GM23338 (cell line): ENCODE measurements around the gene AQP3. TPM values are rescaled to one million over a fixed set of nuclear protein-coding genes. Genes with fewer than 3 reads are reported as not detected.

Experiments used
- ATAC-seq: fragments of 200-7000 bp; cut with Tn5 transposase; 3 replicates; pipeline ENCODE4 v1.9.1; 2020
- DNase-seq: peaks from one replicate; pipeline ENCODE4 v3.0.0-alpha.2; 2015; ENCODE audit warnings: low spot score
- H2AFZ ChIP-seq: fragments of 200-600 bp; sonication (generic); 2 replicates; pipeline ENCODE4 v1.8.0; 2016; ENCODE audit warnings: antibody characterized with exemption, mild to moderate bottlenecking, moderate library complexity
- H3F3A ChIP-seq: fragments of 200-600 bp; sonication (generic); replicated peaks from 2 replicates; pipeline ENCODE4 v1.8.0; 2017; ENCODE audit warnings: antibody characterized with exemption, mixed run types, low read depth
- H3K27ac ChIP-seq: fragments of 200-600 bp; sonication (generic); 2 replicates; pipeline ENCODE4 v1.6.1; 2016; ENCODE audit warnings: low read depth
- H3K27me3 ChIP-seq: fragments of 200-600 bp; sonication (generic); 2 replicates; pipeline ENCODE4 v1.8.0; 2016; ENCODE audit warnings: mild to moderate bottlenecking, mixed run types, moderate library complexity; ENCODE audit not compliant: insufficient read depth
- H3K36me3 ChIP-seq: fragments of 200-600 bp; sonication (generic); 2 replicates; pipeline ENCODE4 v1.8.0; 2016; ENCODE audit warnings: mild to moderate bottlenecking; ENCODE audit not compliant: insufficient read depth
- H3K4me1 ChIP-seq: fragments of 200-600 bp; sonication (generic); 2 replicates; pipeline ENCODE4 v1.8.0; 2016; ENCODE audit warnings: mild to moderate bottlenecking, moderate library complexity; ENCODE audit not compliant: insufficient read depth
- H3K4me2 ChIP-seq: fragments of 200-600 bp; sonication (generic); 2 replicates; pipeline ENCODE4 v1.7.1; 2017; ENCODE audit warnings: mixed run types
- H3K4me3 ChIP-seq: fragments of 200-600 bp; sonication (generic); 2 replicates; pipeline ENCODE4 v1.6.1; 2016; ENCODE audit warnings: mixed run types
- H3K79me2 ChIP-seq: fragments of 200-600 bp; sonication (generic); replicated peaks from 2 replicates; pipeline ENCODE4 v1.8.0; 2017; ENCODE audit warnings: mild to moderate bottlenecking; ENCODE audit not compliant: insufficient read depth
- H3K9me2 ChIP-seq: fragments of 200-600 bp; sonication (generic); 2 replicates; pipeline ENCODE4 v1.8.0; 2017; ENCODE audit not compliant: insufficient read depth
- H4K20me1 ChIP-seq: fragments of 200-600 bp; sonication (generic); replicated peaks from 2 replicates; pipeline ENCODE4 v1.8.0; 2017; ENCODE audit warnings: mild to moderate bottlenecking; ENCODE audit not compliant: insufficient read depth
- H3K27ac Mint-ChIP-seq: 2 replicates; pipeline ENCODE4 v1.8.0; 2020; ENCODE audit warnings: inconsistent platforms, mild to moderate bottlenecking, moderate library complexity, mixed read lengths
- H3K27me3 Mint-ChIP-seq: 3 replicates; pipeline ENCODE4 v1.8.0; 2022; ENCODE audit warnings: low read depth, mild to moderate bottlenecking, moderate library complexity, mixed read lengths, inconsistent platforms; ENCODE audit not compliant: insufficient read depth, poor library complexity
- H3K36me3 Mint-ChIP-seq: 3 replicates; pipeline ENCODE4 v1.8.0; 2021; ENCODE audit warnings: low read depth, mild to moderate bottlenecking, inconsistent platforms, moderate library complexity, mixed read lengths
- H3K4me1 Mint-ChIP-seq: 3 replicates; pipeline ENCODE4 v1.8.0; 2020; ENCODE audit warnings: mild to moderate bottlenecking, inconsistent platforms, mixed read lengths
- H3K4me3 Mint-ChIP-seq: 3 replicates; pipeline ENCODE4 v1.8.0; 2021; ENCODE audit warnings: moderate library complexity, mild to moderate bottlenecking, inconsistent platforms, mixed read lengths
- H3K9me3 Mint-ChIP-seq: 3 replicates; pipeline ENCODE4 v1.8.0; 2020; ENCODE audit warnings: moderate library complexity, mild to moderate bottlenecking, inconsistent platforms, mixed read lengths
- CREB1 ChIP-seq: fragments of 250-450 bp; sonication (Bioruptor Pico); IDR thresholded peaks from 2 replicates; pipeline ENCODE4 v1.5.0; 2020; ENCODE audit warnings: low read depth, mild to moderate bottlenecking, moderate library complexity
- EZH2 ChIP-seq: fragments of 200-600 bp; sonication (generic); IDR thresholded peaks from one replicate; pipeline ENCODE4 v1.8.0; 2017; ENCODE audit warnings: antibody characterized with exemption, mild to moderate bottlenecking, low read depth; ENCODE audit not compliant: unreplicated experiment
- EZH2phosphoT487 ChIP-seq: fragments of 200-600 bp; sonication (generic); IDR thresholded peaks from one replicate; pipeline ENCODE4 v1.8.1; 2018; ENCODE audit warnings: antibody characterized with exemption; ENCODE audit not compliant: unreplicated experiment
- NANOG ChIP-seq: IDR thresholded peaks from 2 replicates; pipeline ENCODE4 v1.6.1; 2016; ENCODE audit warnings: antibody characterized with exemption, borderline replicate concordance
- POLR2AphosphoS5 ChIP-seq: IDR thresholded peaks from 2 replicates; pipeline ENCODE4 v1.6.1; 2016; ENCODE audit warnings: antibody characterized with exemption, low read depth
- STAT1 ChIP-seq: IDR thresholded peaks from one replicate; pipeline ENCODE4 v1.6.1; 2016; ENCODE audit warnings: antibody characterized with exemption; ENCODE audit not compliant: unreplicated experiment
- ZNF114 ChIP-seq: fragments of 250-450 bp; sonication (Bioruptor Pico); IDR thresholded peaks from 2 replicates; pipeline ENCODE4 v1.5.0; 2020; ENCODE audit warnings: mild to moderate bottlenecking, moderate library complexity
- ZNF331 ChIP-seq: fragments of 250-450 bp; sonication (Bioruptor Pico); IDR thresholded peaks from 2 replicates; pipeline ENCODE4 v1.5.0; 2020; ENCODE audit warnings: low read depth, mild to moderate bottlenecking, moderate library complexity
- polyA plus RNA-seq: library from polyadenylated mRNA; unstranded; fragments of >200 nt; fragmentation: Nextera tagmentation; extraction: Ambion mirVana; gene quantifications from 2 replicates; pipeline ENCODE4 v1.2.1, GENCODE V29; 2016
- total RNA-seq: library from RNA; depleted of rRNA; stranded (reverse); fragments of >200 nt; shearing (Covaris generic); gene quantifications from 2 replicates; pipeline ENCODE4 v1.2.3, GENCODE V29; 2014
- TF ChIP-seq, protein P1 (sequence below), 2 experiments: fragments of 200-600 bp in 1 of 2; sonication (generic) in 1 of 2; conservative IDR thresholded peaks; 2 replicates each; pipeline versions ENCODE4 v1.5.1 to v1.6.1; 2016 to 2017; ENCODE audit warnings: antibody characterized with exemption in 2 of 2, low read depth in 2 of 2, mild to moderate bottlenecking in 2 of 2, moderate library complexity in 1 of 2
- TF ChIP-seq, protein P2 (sequence below): fragments of 250-450 bp; sonication (Bioruptor Pico); IDR thresholded peaks from 2 replicates; pipeline ENCODE4 v1.5.0; 2020; ENCODE audit warnings: mild to moderate bottlenecking, moderate library complexity
- TF ChIP-seq, protein P3 (sequence below): IDR thresholded peaks from 2 replicates; pipeline ENCODE4 v1.6.1; 2016; ENCODE audit warnings: antibody characterized with exemption
- TF ChIP-seq, protein P4 (sequence below): IDR thresholded peaks from one replicate; pipeline ENCODE4 v1.6.1; 2018; ENCODE audit warnings: antibody characterized with exemption; ENCODE audit not compliant: unreplicated experiment

Gene AQP3
- total and polyA plus RNA-seq, 2 experiments from 2014 or later = 1.4 to 3.5 TPM

DNA sequence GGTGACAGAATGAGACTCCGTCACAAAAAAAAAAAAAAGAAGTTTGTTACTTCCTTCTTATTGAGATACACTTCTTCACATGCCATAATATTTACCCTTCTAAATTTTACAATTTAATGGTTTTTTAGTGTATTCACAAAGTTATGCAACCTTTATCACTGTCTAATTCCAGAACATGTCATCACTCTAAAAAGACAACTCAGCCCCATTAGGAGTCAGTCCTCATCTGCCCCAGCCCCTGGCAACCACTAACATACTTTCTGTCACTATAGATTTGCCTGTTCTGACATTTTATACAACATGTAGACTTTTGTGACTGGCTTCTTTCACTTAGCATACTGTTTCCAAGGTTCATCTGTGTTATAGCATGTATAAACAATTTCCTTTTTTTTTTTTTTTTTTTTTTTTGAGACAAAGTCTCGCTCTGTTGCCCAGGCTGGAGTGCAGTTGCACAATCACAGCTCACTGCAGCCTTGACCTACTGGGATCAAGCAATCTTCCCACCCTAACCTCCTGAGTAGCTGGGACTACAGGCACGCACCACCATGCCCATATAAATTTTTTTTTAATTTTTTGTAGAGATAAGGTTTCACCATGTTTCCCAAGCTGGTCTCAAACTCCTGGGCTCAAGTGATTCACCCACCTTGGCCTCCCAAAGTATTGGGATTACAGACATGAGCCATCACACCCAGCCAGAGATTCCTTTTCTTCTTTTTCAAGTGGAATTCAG, 18.0 kb downstream of the AQP3 start (continued):
- TF ChIP-seq NANOG (no peak), STAT1 (no peak), EZH2phosphoT487 (no peak), ZNF331 (CRISPR knock-in tag) (no peak)

DNA sequence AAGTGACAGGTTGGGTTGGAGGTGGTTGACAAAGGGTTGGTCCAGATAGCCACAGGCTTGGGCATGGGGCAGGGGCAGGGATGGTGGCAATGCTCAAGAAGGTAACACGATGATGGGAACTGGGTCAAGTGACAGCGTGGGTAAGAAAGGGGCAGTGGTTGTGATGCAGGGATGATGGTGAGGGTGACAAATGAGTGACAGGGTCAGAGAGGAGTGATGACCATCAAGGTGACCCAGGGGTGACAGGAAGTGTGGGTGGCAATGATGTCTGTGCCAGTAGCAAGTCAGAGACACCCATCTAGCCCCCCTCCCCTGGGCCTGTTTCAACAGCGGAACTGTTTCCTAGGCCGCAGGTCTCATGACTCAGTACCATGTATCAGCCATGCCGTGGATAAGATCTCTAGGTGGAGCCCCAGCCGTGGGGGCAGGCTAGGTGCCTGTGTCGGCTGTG, 20.5 kb downstream of the AQP3 start:
- Histone ChIP-seq H3K4me3 (no peak overlapping the region), H3F3A (no peaks in the 10 kb centered on the region), H3K36me3 (no peaks in the 10 kb centered on the region; the same call in 1 of the 2 replicates), H3K4me2 (no peak overlapping the region), H3K27me3 (no peaks in the 10 kb centered on the region), H3K27ac (no peak overlapping the region), H3K4me1 (no peaks in the 10 kb centered on the region), H3K9me2 (no peaks in the 10 kb centered on the region), H3K79me2 (no peaks in the 10 kb centered on the region), H4K20me1 (no peaks in the 10 kb centered on the region), H2AFZ (no peak overlapping the region)
- no peaks in the 10 kb centered on the region for H3K36me3 Mint-ChIP-seq
- H3K27me3 Mint-ChIP-seq = peaks cover 7% of the 10 kb centered on the region
- no peak for DNase-seq
- no peak for ATAC-seq
- no peaks in the 10 kb centered on the region; the same call in 2 of the 3 replicates for H3K9me3 Mint-ChIP-seq
- H3K4me3 Mint-ChIP-seq = no peak overlapping the region
- peaks cover 5% of the 10 kb centered on the region; the same call in 2 of the 3 replicates for H3K4me1 Mint-ChIP-seq
- no peak overlapping the region for H3K27ac Mint-ChIP-seq
- TF ChIP-seq POLR2AphosphoS5 (no peak), ZNF114 (CRISPR knock-in tag) (no peak), STAT1 (no peak), EZH2 (no peak), CREB1 (CRISPR knock-in tag) (no peak)
- TF ChIP-seq, protein P1, sequence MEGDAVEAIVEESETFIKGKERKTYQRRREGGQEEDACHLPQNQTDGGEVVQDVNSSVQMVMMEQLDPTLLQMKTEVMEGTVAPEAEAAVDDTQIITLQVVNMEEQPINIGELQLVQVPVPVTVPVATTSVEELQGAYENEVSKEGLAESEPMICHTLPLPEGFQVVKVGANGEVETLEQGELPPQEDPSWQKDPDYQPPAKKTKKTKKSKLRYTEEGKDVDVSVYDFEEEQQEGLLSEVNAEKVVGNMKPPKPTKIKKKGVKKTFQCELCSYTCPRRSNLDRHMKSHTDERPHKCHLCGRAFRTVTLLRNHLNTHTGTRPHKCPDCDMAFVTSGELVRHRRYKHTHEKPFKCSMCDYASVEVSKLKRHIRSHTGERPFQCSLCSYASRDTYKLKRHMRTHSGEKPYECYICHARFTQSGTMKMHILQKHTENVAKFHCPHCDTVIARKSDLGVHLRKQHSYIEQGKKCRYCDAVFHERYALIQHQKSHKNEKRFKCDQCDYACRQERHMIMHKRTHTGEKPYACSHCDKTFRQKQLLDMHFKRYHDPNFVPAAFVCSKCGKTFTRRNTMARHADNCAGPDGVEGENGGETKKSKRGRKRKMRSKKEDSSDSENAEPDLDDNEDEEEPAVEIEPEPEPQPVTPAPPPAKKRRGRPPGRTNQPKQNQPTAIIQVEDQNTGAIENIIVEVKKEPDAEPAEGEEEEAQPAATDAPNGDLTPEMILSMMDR (conservative IDR thresholded peaks at IDR 0.05; ENCODE audit: low read depth in 2 of 2) = no peak
- TF ChIP-seq, protein P2, sequence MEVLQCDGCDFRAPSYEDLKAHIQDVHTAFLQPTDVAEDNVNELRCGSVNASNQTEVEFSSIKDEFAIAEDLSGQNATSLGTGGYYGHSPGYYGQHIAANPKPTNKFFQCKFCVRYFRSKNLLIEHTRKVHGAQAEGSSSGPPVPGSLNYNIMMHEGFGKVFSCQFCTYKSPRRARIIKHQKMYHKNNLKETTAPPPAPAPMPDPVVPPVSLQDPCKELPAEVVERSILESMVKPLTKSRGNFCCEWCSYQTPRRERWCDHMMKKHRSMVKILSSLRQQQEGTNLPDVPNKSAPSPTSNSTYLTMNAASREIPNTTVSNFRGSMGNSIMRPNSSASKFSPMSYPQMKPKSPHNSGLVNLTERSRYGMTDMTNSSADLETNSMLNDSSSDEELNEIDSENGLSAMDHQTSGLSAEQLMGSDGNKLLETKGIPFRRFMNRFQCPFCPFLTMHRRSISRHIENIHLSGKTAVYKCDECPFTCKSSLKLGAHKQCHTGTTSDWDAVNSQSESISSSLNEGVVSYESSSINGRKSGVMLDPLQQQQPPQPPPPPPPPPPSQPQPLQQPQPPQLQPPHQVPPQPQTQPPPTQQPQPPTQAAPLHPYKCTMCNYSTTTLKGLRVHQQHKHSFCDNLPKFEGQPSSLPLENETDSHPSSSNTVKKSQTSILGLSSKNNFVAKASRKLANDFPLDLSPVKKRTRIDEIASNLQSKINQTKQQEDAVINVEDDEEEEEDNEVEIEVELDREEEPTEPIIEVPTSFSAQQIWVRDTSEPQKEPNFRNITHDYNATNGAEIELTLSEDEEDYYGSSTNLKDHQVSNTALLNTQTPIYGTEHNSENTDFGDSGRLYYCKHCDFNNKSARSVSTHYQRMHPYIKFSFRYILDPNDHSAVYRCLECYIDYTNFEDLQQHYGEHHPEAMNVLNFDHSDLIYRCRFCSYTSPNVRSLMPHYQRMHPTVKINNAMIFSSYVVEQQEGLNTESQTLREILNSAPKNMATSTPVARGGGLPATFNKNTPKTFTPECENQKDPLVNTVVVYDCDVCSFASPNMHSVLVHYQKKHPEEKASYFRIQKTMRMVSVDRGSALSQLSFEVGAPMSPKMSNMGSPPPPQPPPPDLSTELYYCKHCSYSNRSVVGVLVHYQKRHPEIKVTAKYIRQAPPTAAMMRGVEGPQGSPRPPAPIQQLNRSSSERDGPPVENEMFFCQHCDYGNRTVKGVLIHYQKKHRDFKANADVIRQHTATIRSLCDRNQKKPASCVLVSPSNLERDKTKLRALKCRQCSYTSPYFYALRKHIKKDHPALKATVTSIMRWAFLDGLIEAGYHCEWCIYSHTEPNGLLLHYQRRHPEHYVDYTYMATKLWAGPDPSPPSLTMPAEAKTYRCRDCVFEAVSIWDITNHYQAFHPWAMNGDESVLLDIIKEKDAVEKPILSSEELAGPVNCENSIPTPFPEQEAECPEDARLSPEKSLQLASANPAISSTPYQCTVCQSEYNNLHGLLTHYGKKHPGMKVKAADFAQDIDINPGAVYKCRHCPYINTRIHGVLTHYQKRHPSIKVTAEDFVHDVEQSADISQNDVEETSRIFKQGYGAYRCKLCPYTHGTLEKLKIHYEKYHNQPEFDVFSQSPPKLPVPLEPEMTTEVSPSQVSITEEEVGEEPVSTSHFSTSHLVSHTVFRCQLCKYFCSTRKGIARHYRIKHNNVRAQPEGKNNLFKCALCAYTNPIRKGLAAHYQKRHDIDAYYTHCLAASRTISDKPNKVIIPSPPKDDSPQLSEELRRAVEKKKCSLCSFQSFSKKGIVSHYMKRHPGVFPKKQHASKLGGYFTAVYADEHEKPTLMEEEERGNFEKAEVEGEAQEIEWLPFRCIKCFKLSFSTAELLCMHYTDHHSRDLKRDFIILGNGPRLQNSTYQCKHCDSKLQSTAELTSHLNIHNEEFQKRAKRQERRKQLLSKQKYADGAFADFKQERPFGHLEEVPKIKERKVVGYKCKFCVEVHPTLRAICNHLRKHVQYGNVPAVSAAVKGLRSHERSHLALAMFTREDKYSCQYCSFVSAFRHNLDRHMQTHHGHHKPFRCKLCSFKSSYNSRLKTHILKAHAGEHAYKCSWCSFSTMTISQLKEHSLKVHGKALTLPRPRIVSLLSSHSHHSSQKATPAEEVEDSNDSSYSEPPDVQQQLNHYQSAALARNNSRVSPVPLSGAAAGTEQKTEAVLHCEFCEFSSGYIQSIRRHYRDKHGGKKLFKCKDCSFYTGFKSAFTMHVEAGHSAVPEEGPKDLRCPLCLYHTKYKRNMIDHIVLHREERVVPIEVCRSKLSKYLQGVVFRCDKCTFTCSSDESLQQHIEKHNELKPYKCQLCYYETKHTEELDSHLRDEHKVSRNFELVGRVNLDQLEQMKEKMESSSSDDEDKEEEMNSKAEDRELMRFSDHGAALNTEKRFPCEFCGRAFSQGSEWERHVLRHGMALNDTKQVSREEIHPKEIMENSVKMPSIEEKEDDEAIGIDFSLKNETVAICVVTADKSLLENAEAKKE (CRISPR knock-in tag) = no peak
- TF ChIP-seq, protein P3, sequence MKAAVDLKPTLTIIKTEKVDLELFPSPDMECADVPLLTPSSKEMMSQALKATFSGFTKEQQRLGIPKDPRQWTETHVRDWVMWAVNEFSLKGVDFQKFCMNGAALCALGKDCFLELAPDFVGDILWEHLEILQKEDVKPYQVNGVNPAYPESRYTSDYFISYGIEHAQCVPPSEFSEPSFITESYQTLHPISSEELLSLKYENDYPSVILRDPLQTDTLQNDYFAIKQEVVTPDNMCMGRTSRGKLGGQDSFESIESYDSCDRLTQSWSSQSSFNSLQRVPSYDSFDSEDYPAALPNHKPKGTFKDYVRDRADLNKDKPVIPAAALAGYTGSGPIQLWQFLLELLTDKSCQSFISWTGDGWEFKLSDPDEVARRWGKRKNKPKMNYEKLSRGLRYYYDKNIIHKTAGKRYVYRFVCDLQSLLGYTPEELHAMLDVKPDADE = no peak
- TF ChIP-seq, protein P4, sequence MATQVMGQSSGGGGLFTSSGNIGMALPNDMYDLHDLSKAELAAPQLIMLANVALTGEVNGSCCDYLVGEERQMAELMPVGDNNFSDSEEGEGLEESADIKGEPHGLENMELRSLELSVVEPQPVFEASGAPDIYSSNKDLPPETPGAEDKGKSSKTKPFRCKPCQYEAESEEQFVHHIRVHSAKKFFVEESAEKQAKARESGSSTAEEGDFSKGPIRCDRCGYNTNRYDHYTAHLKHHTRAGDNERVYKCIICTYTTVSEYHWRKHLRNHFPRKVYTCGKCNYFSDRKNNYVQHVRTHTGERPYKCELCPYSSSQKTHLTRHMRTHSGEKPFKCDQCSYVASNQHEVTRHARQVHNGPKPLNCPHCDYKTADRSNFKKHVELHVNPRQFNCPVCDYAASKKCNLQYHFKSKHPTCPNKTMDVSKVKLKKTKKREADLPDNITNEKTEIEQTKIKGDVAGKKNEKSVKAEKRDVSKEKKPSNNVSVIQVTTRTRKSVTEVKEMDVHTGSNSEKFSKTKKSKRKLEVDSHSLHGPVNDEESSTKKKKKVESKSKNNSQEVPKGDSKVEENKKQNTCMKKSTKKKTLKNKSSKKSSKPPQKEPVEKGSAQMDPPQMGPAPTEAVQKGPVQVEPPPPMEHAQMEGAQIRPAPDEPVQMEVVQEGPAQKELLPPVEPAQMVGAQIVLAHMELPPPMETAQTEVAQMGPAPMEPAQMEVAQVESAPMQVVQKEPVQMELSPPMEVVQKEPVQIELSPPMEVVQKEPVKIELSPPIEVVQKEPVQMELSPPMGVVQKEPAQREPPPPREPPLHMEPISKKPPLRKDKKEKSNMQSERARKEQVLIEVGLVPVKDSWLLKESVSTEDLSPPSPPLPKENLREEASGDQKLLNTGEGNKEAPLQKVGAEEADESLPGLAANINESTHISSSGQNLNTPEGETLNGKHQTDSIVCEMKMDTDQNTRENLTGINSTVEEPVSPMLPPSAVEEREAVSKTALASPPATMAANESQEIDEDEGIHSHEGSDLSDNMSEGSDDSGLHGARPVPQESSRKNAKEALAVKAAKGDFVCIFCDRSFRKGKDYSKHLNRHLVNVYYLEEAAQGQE = no peak
